K562 (cell line): Measurements from ENCODE around the gene ARHGEF40. TPM values are rescaled to one million over a fixed set of nuclear protein-coding genes. Genes with fewer than 3 reads are reported as not detected.

Experiments
- ATAC-seq: fragments of 200-7000 bp; cut with Tn5 transposase; 3 replicates; pipeline ENCODE4 v1.9.1; 2020; ENCODE audit warnings: moderate library complexity
- BruUV-seq: library from RNA; stranded (reverse); fragments of 400-500 nt; replicated peaks from 2 replicates; lab custom pipeline; 2021; lab: Mats Ljungman, UMichigan
- CTCF ChIA-PET: fragments of 300-600 bp; formaldehyde crosslinking; extraction: SDS; loops from one replicate; lab custom pipeline; 2021; ENCODE audit warnings: low intra/inter-chr PET ratio; lab: Yijun Ruan, JAX
- POLR2A ChIA-PET: fragments of 300-600, 350-650 bp; sonication (Branson Sonifier 250); formaldehyde crosslinking; extraction: SDS; loops from one replicate; lab custom pipeline; 2021; ENCODE audit warnings: antibody characterized with exemption, inconsistent platforms; lab: Yijun Ruan, JAX
- DNase-seq, 4 experiments: peaks; one replicate each; pipeline versions ENCODE4 v3.0.0 to v3.0.0-alpha.2; 2011 to 2018; ENCODE audit warnings: low spot score in 3 of 4, mixed read lengths in 3 of 4; ENCODE audit errors: extremely low read depth in 1 of 4
- FAIRE-seq: peaks from 2 replicates; lab custom pipeline; 2011; peaks lifted over from hg19 to GRCh38; lab: Jason Lieb, UNC
- H2AFZ ChIP-seq: 2 replicates; pipeline ENCODE4 v1.6.0; 2011; ENCODE audit warnings: low read depth, low read length, control low read depth, inconsistent platforms
- H3K27ac ChIP-seq: fragments of 200-600 bp; 3 replicates; pipeline ENCODE4 v1.8.0; 2011; ENCODE audit warnings: low read depth, mild to moderate bottlenecking, control low read depth, inconsistent platforms, low read length, moderate library complexity, mixed read lengths; ENCODE audit errors: extremely low read depth
- H3K27me3 ChIP-seq, 2 experiments: fragments of 300-600 bp in 1 of 2; 2 replicates in 1 of 2; 3 replicates in 1 of 2; pipeline versions ENCODE4 v1.6.0 to v1.8.0; 2011; ENCODE audit warnings: inconsistent platforms in 2 of 2, low read length in 2 of 2, mild to moderate bottlenecking in 1 of 2, mixed read lengths in 1 of 2, moderate library complexity in 1 of 2; ENCODE audit not compliant: control insufficient read depth in 2 of 2, insufficient read depth in 2 of 2
- H3K36me3 ChIP-seq: fragments of 300-600 bp; 3 replicates; pipeline ENCODE4 v1.8.0; 2011; ENCODE audit warnings: mild to moderate bottlenecking, low read length, inconsistent platforms; ENCODE audit not compliant: control insufficient read depth, insufficient read depth
- H3K4me1 ChIP-seq, 2 experiments: fragments of 200-600 bp in 1 of 2; replicated peaks in 1 of 2; 2 replicates in 1 of 2; 3 replicates in 1 of 2; pipeline versions ENCODE4 v1.5.1 to v1.8.0; 2011; ENCODE audit warnings: inconsistent platforms in 2 of 2, low read length in 2 of 2, mild to moderate bottlenecking in 1 of 2, mixed read lengths in 1 of 2, moderate library complexity in 1 of 2; ENCODE audit not compliant: control insufficient read depth in 2 of 2, insufficient read depth in 2 of 2
- H3K4me2 ChIP-seq: 2 replicates; pipeline ENCODE4 v1.6.1; 2011; ENCODE audit warnings: low read length, control low read depth, inconsistent platforms, mixed read lengths; ENCODE audit not compliant: insufficient read depth
- H3K4me3 ChIP-seq: fragments of 200-600 bp; sonication (generic), shearing (Covaris generic); 2 replicates; pipeline ENCODE4 v1.5.1; 2016; ENCODE audit warnings: control low read depth, inconsistent platforms
- H3K79me2 ChIP-seq: fragments of 200-600 bp; 3 replicates; pipeline ENCODE4 v1.8.0; 2011; ENCODE audit warnings: low read length, inconsistent platforms; ENCODE audit not compliant: control insufficient read depth, insufficient read depth
- H3K9ac ChIP-seq, 2 experiments: 2 replicates each; pipeline versions ENCODE4 v1.6.0 to v1.6.1; 2011; ENCODE audit warnings: low read depth in 2 of 2, low read length in 2 of 2, control low read depth in 1 of 2, inconsistent platforms in 1 of 2, mild to moderate bottlenecking in 1 of 2, mixed read lengths in 1 of 2; ENCODE audit not compliant: insufficient read depth in 1 of 2
- H3K9me1 ChIP-seq: one replicate; pipeline ENCODE4 v1.6.0; 2011; ENCODE audit warnings: inconsistent platforms, mild to moderate bottlenecking, low read length, moderate library complexity; ENCODE audit not compliant: control insufficient read depth, insufficient read depth
- H3K9me3 ChIP-seq: replicated peaks from 2 replicates; pipeline ENCODE4 v1.5.1; 2011; ENCODE audit warnings: low read depth, low read length, inconsistent platforms; ENCODE audit not compliant: control insufficient read depth, insufficient read depth
- H4K20me1 ChIP-seq: replicated peaks from 2 replicates; pipeline ENCODE4 v1.6.1; 2011; ENCODE audit warnings: low read length, inconsistent platforms, mixed read lengths; ENCODE audit not compliant: control insufficient read depth, insufficient read depth
- ATF6 ChIP-seq: sonication (generic); formaldehyde crosslinking; IDR thresholded peaks from 2 replicates; pipeline ENCODE4 v1.4.0; 2020; ENCODE audit warnings: mild to moderate bottlenecking, missing genetic modification reagents
- BCOR ChIP-seq: fragments of 450-650 bp; IDR thresholded peaks from 2 replicates; pipeline ENCODE4 v1.6.1; 2016
- CSDE1 ChIP-seq, 2 experiments: fragments of 450-650 bp; IDR thresholded peaks; 2 replicates each; pipeline ENCODE4 v1.6.1; 2016; ENCODE audit warnings: mild to moderate bottlenecking in 1 of 2
- FOXK1 ChIP-seq: sonication (generic); formaldehyde crosslinking; IDR thresholded peaks from 2 replicates; pipeline ENCODE4 v1.8.0; 2022; ENCODE audit warnings: missing genetic modification reagents, mild to moderate bottlenecking, borderline replicate concordance
- KLF10 ChIP-seq: fragments of 250-450 bp; sonication (Bioruptor Pico); IDR thresholded peaks from 2 replicates; pipeline ENCODE4 v1.6.1; 2021; ENCODE audit warnings: matching md5 sums
- MNT ChIP-seq, 2 experiments: fragments of 450-650 bp; conservative IDR thresholded peaks; 2 replicates each; pipeline ENCODE4 v1.6.1; 2017; ENCODE audit warnings: mild to moderate bottlenecking in 2 of 2, moderate library complexity in 2 of 2
- PHF21A ChIP-seq: fragments of 450-650 bp; IDR thresholded peaks from 2 replicates; pipeline ENCODE4 v1.6.1; 2017; ENCODE audit warnings: low read depth, borderline replicate concordance
- RNF219 ChIP-seq: fragments of 250-450 bp; sonication (Bioruptor Pico); IDR thresholded peaks from 2 replicates; pipeline ENCODE4 v1.5.0; 2022; ENCODE audit warnings: mild to moderate bottlenecking
- TEAD4 ChIP-seq, 2 experiments: sonication (generic) in 1 of 2; formaldehyde crosslinking in 1 of 2; IDR thresholded peaks; 2 replicates each; pipeline versions ENCODE4 v1.6.1 to v1.8.0; 2012 to 2022; ENCODE audit warnings: borderline replicate concordance in 1 of 2, inconsistent platforms in 1 of 2, low read length in 1 of 2, mild to moderate bottlenecking in 1 of 2, missing genetic modification reagents in 1 of 2
- TRIM25 ChIP-seq: fragments of 450-650 bp; IDR thresholded peaks from 2 replicates; pipeline ENCODE4 v1.7.0; 2016; ENCODE audit warnings: borderline replicate concordance
- TSC22D4 ChIP-seq: fragments of 450-650 bp; IDR thresholded peaks from 2 replicates; pipeline ENCODE4 v1.6.1; 2016; ENCODE audit warnings: missing genetic modification characterization, missing biosample characterization, control low read depth
- ZBTB8A ChIP-seq: fragments of 450-650 bp; IDR thresholded peaks from 2 replicates; pipeline ENCODE4 v1.6.1; 2018; ENCODE audit warnings: mild to moderate bottlenecking, moderate library complexity; ENCODE audit not compliant: partially characterized antibody
- ZFX ChIP-seq: sonication (generic); formaldehyde crosslinking; IDR thresholded peaks from 2 replicates; pipeline ENCODE4 v1.8.0; 2022; ENCODE audit warnings: mild to moderate bottlenecking, missing genetic modification reagents, moderate library complexity
- ZNF274 ChIP-seq: IDR thresholded peaks from 2 replicates; pipeline ENCODE4 v1.6.1; 2011; ENCODE audit warnings: low read depth, mild to moderate bottlenecking, low read length, moderate library complexity, borderline replicate concordance
- WGBS: fragments of 100-300 bp; shearing (Covaris generic); methylation state at CpG from one replicate; pipeline ENCODE4 v1.1.6; 2016; ENCODE audit warnings: low coverage, mixed read lengths; ENCODE audit not compliant: insufficient coverage; ENCODE audit errors: missing lambda C conversion rate; 5-methylcytosine and 5-hydroxymethylcytosine counted together
- in situ Hi-C: fragments of 300-500 bp; cut with MboI; formaldehyde crosslinking; loops from 4 replicates; pipeline ENCODE4 v1.15.0; 2018; ENCODE audit warnings: inconsistent platforms, mixed read lengths
- intact Hi-C: fragments of 100-400 bp; cut with micrococcal nuclease; formaldehyde crosslinking; loops from 2 replicates; pipeline ENCODE4 v1.14.2; 2022
- polyA plus RNA-seq, 8 experiments: library from polyadenylated mRNA; depleted of rRNA in 4 of 8; stranded (reverse) in 5 of 8; unstranded in 3 of 8; fragments of >200 nt; fragmentation: Nextera tagmentation in 2 of 8; fragmentation: Illumina TruSeq in 1 of 8; extraction: Ambion mirVana in 2 of 8; extraction: Trizol in 1 of 8; gene quantifications; 2 replicates each; pipeline versions ENCODE4 v1.2.1 to v1.2.3, GENCODE V29; 2011 to 2014; ENCODE audit warnings: inconsistent platforms in 1 of 8, missing spikeins in 1 of 8
- total RNA-seq, 7 experiments: library from RNA; depleted of rRNA in 6 of 7; stranded (reverse); fragments of >200 nt in 6 of 7; fragmentation: Illumina TruSeq in 2 of 7; extraction: Trizol in 2 of 7; gene quantifications; 2 replicates each; pipeline versions ENCODE4 v1.2.1 to v1.2.3, GENCODE V29; 2011 to 2021; ENCODE audit warnings: low replicate concordance in 1 of 7

Gene ARHGEF40
- total and polyA plus RNA-seq, 9 of the 15 experiments (the other 6 are each of a cell fraction or from before 2014, with no cell fraction given): 0.42 to 6.3 (median 3.8) TPM

GRCh38 chr14:21056520-21057163 lies 13.5 kb upstream of the ARHGEF40 start:
- in situ Hi-C loops (no loop called here), intact Hi-C loops (no loop called here)
- TF ChIP-seq TEAD4 (IDR thresholded peaks at IDR 0.05; ENCODE audit: low read length): no peak
- TF ChIP-seq TEAD4 (CRISPR knock-in tag; IDR thresholded peaks at IDR 0.05; ENCODE audit: borderline replicate concordance): no peak
- TF ChIP-seq TSC22D4 (tag): no peak
- TF ChIP-seq ZBTB8A: no peak
- TF ChIP-seq ATF6 (CRISPR knock-in tag): no peak
- TF ChIP-seq RNF219 (CRISPR knock-in tag): no peak
- TF ChIP-seq FOXK1 (CRISPR knock-in tag): no peak
- TF ChIP-seq KLF10 (CRISPR knock-in tag): no peak
- TF ChIP-seq ZNF274: no peak
- no peak for TF ChIP-seq TRIM25
- no peak for TF ChIP-seq PHF21A
- TF ChIP-seq CSDE1 (IDR thresholded peaks at IDR 0.05): no peak
- TF ChIP-seq ZFX (CRISPR knock-in tag): no peak
- no peak for TF ChIP-seq BCOR
- TF ChIP-seq MNT (conservative IDR thresholded peaks at IDR 0.05): no peak
- H2AFZ ChIP-seq: peak overlapping the region; percentile 9; the same call in 1 of the 2 replicates
- 56% methylated on average over 9 of the region's 10 CpGs for WGBS
- H3K4me2 ChIP-seq: no peak overlapping the region
- POLR2A ChIA-PET: interaction anchor here (1.2 to 1.7 kb wide), 2 partner anchors 10 to 38 kb away, joined by 3 to 5 read pairs; no protein-coding TSS in a partner anchor
- no TSS peak for BruUV-seq
- no peaks in the 10 kb centered on the region for H3K9me3 ChIP-seq
- H4K20me1 ChIP-seq: no peaks in the 10 kb centered on the region
- DNase-seq (no peak), FAIRE-seq (no peak), ATAC-seq (no peak)
- H3K9ac ChIP-seq: no peak overlapping the region
- no peaks in the 10 kb centered on the region for H3K9me1 ChIP-seq
- H3K4me3 ChIP-seq: no peak overlapping the region
- CTCF ChIA-PET: no interaction called here
- no peaks in the 10 kb centered on the region for H3K27me3 ChIP-seq
- no peaks in the 10 kb centered on the region for H3K36me3 ChIP-seq
- H3K79me2 ChIP-seq: no peaks in the 10 kb centered on the region
- no peak overlapping the region for H3K27ac ChIP-seq
- H3K4me1 ChIP-seq: no peaks in the 10 kb centered on the region; a peak in 1 of 5 replicates
